Breast epithelium (tissue), 3 donors: ENCODE data around the gene FNDC3B.

Experiments
- CTCF ChIP-seq, 3 donors: fragments of 450-650 bp; IDR thresholded peaks; one replicate each; pipeline ENCODE4 v1.5.1; 2016 to 2017; ENCODE audit warnings: antibody characterized with exemption in 3 of 3, mild to moderate bottlenecking in 3 of 3, moderate library complexity in 3 of 3
- POLR2A ChIP-seq: fragments of 450-650 bp; IDR thresholded peaks from one replicate; pipeline ENCODE4 v1.6.1; 2016; ENCODE audit warnings: antibody characterized with exemption, mild to moderate bottlenecking, moderate library complexity
- POLR2AphosphoS5 ChIP-seq, 3 donors: sonication (generic); formaldehyde crosslinking; IDR thresholded peaks; one replicate each; pipeline ENCODE4 v1.6.1; 2017; ENCODE audit warnings: antibody characterized with exemption in 3 of 3

GRCh38 chr3:172302203-172302602 lies 262.8 kb downstream of the FNDC3B start:
- TF ChIP-seq CTCF (IDR thresholded peaks at IDR 0.05): no peak
- no peak for TF ChIP-seq POLR2A
- no peak for TF ChIP-seq POLR2AphosphoS5 (IDR thresholded peaks at IDR 0.05)
